Stimulated activated CD4-positive, alpha-beta T cell treated with anti-CD3 and anti-CD28 coated beads, Interleukin-12 subunit alpha, Interleukin-12 subunit beta, amount 100 ng/mL, for 24 hours (primary cell): Measurements from ENCODE around the gene MPV17L.
"Not testable (repeated sequence)": the region's sequence is repeated elsewhere in the genome, so short reads cannot be mapped to it uniquely, and the experiment has no call there.

ENCODE experiments used
- DNase-seq, 2 experiments: peaks; one replicate each; pipeline ENCODE4 v3.0.0-alpha.2; 2020; ENCODE audit warnings: low read depth in 2 of 2

The MPV17L gene

GRCh38 chr16:15451098-15451731 is 55.7 kb downstream of the MPV17L start:
- DNase-seq = no peak

DNA sequence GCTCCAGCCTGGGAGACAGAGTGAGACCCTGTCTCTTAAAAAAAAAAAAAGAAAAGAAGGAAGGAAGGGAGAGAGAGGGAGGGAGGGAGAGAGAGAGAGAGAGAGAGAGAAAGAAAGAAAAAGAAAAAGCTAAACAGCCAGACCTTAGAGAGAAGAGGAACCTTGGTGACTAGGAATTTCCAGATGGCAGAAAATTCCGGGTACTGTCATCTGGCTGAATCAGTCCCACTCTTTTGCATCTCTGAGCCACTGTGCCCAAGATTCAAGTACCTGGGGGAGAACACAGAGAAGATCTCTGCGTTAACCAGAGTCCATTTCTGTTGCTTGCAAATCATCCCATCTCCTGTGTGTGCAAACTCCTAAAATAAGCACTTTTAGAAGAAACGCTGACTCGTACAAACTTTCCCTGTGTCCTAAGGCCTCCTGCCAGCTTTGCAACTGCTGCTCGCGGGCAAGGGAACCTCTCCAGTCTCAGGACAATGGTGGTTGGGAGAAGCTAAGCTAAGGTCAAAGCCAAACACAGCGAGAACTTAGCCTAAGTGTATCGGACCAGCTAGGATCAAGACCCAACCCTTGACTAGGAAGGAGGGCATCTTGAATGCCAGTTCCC is 56.8 kb downstream of the MPV17L start:
- no peak for DNase-seq

- DNase-seq = not testable (repeated sequence)
Observed at GRCh38 chr16:15453296-15453695, 57.7 kb downstream of the MPV17L start.

DNA sequence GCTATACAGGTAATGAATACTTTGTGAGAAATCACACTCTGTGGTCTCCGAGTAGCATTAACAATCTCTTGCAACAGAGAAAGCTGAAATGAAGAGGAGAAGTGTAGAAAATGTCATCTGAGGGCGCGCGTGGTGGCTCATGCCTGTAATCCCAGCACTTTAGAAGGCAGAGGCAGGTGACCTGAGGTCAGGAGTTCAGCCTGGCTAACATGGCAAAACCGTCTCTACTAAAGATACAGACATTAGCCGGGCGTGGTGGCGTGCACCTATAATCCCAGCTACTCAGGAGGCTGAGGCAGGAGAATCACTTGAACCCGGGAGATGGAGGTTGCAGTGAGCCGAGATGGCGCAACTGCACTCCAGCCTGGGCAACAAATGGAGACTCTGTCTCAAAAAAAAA is 59.4 kb downstream of the MPV17L start:
- DNase-seq = not testable (repeated sequence)

- no peak for DNase-seq
Observed at GRCh38 chr16:15457400-15457799, 61.8 kb downstream of the MPV17L start.

GRCh38 chr16:15457958-15458357 is 62.4 kb downstream of the MPV17L start:
- no peak for DNase-seq

DNA sequence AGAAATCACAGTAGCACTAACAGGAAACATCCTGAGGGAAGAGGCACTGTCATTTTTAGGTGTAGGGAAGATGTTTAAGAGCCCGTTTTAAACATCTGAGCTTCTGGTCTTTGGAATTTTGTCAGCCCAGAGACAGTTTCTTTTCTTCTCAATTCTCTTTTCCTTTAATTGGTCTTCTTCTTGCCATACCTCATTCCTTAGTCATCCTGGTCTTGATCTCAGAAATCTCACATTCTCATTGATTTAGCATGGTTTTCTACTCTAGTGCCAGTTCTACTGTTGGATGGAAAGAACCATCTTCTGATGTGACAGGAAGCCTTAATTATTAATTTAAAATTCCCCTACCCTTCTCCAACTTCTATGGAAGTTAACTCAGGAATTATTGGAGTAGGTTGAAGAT is 64.2 kb downstream of the MPV17L start:
- DNase-seq = no peak

GRCh38 chr16:15460601-15461000 is 65.0 kb downstream of the MPV17L start:
- no peak for DNase-seq

DNA sequence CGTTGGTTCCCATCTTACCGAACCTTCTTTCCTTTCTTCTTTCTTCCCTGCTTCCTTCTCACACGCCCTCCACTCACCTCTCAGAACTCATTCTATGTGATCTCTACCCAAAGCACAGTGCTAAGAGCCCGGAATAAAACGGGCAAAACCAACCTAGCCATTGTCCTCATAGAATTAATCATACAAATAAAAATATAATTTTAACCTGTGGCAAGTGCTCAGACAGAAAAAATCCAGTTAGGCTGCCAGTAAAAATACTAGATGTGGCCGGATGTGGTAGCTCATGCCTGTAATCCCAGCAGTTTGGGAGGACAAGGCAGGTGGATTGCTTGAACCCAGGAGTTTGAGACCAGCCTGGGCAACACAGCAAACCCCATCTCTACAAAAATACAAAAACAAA is 65.8 kb downstream of the MPV17L start:
- DNase-seq = no peak
